HepG2 (cell line): ENCODE measurements around the gene TOP2B. TPM values are rescaled to one million over a fixed set of nuclear protein-coding genes. Genes with fewer than 3 reads are reported as not detected.

Experiments used
- EEA1 ChIP-seq: sonication (generic); formaldehyde crosslinking; IDR thresholded peaks from 2 replicates; pipeline ENCODE4 v1.5.1; 2020; ENCODE audit warnings: mild to moderate bottlenecking, missing genetic modification reagents, borderline replicate concordance
- KDM5B ChIP-seq: sonication (generic); formaldehyde crosslinking; IDR thresholded peaks from 2 replicates; pipeline ENCODE4 v1.4.0; 2020; ENCODE audit warnings: missing genetic modification reagents, mild to moderate bottlenecking, borderline replicate concordance
- RFXANK ChIP-seq: IDR thresholded peaks from 2 replicates; pipeline ENCODE4 v1.6.1; 2016
- YEATS4 ChIP-seq: sonication (generic); formaldehyde crosslinking; IDR thresholded peaks from 2 replicates; pipeline ENCODE4 v1.4.0; 2020; ENCODE audit warnings: missing genetic modification reagents, borderline replicate concordance
- ZNF136 ChIP-seq: sonication (generic); formaldehyde crosslinking; IDR thresholded peaks from 2 replicates; pipeline ENCODE4 v1.8.1; 2022; ENCODE audit warnings: low read depth, mild to moderate bottlenecking, moderate library complexity, missing genetic modification reagents
- polyA plus RNA-seq, 8 experiments: library from polyadenylated mRNA; depleted of rRNA in 3 of 8; stranded (reverse) in 7 of 8; unstranded in 1 of 8; fragments of >200 nt; fragmentation: Illumina TruSeq in 4 of 8; extraction: Trizol in 4 of 8; gene quantifications; 2 replicates each; pipeline versions ENCODE4 v1.2.1 to v1.2.3, GENCODE V29; 2011 to 2016; ENCODE audit warnings: low read depth in 4 of 8, missing spikeins in 1 of 8, mixed read lengths in 1 of 8; ENCODE audit not compliant: insufficient read depth in 1 of 8
- total RNA-seq, 5 experiments: library from RNA; depleted of rRNA; stranded (reverse); fragments of >200 nt; fragmentation: Illumina TruSeq; extraction: Trizol; gene quantifications; 2 replicates each; pipeline ENCODE4 v1.2.3, GENCODE V29; 2016; ENCODE audit warnings: low read depth in 1 of 5
- TF ChIP-seq, protein P1 (sequence below): sonication (generic); formaldehyde crosslinking; IDR thresholded peaks from 2 replicates; pipeline ENCODE4 v1.5.1; 2020; ENCODE audit warnings: mild to moderate bottlenecking, missing genetic modification reagents, moderate library complexity
- TF ChIP-seq, protein P2 (sequence below), 2 experiments: fragments of 450-650 bp in 1 of 2; sonication (generic) in 1 of 2; formaldehyde crosslinking in 1 of 2; IDR thresholded peaks; 2 replicates each; pipeline versions ENCODE4 v1.6.1 to v1.8.0; 2016 to 2022; ENCODE audit warnings: antibody characterized with exemption in 1 of 2, mild to moderate bottlenecking in 1 of 2, missing genetic modification reagents in 1 of 2
- TF ChIP-seq, protein P3 (sequence below): IDR thresholded peaks from 2 replicates; pipeline ENCODE4 v1.6.1; 2016; ENCODE audit warnings: missing compliant biosample characterization, missing genetic modification reagents, borderline replicate concordance
- TF ChIP-seq, protein P4 (sequence below): sonication (generic); formaldehyde crosslinking; IDR thresholded peaks from 2 replicates; pipeline ENCODE4 v1.5.1; 2020; ENCODE audit warnings: mild to moderate bottlenecking, missing genetic modification reagents, moderate library complexity

Gene TOP2B
- total and polyA plus RNA-seq, 2 of the 13 experiments (the other 11 are each of a cell fraction or from before 2014, with no cell fraction given) = 27.6 to 88.1 TPM

- TF ChIP-seq, protein P1, sequence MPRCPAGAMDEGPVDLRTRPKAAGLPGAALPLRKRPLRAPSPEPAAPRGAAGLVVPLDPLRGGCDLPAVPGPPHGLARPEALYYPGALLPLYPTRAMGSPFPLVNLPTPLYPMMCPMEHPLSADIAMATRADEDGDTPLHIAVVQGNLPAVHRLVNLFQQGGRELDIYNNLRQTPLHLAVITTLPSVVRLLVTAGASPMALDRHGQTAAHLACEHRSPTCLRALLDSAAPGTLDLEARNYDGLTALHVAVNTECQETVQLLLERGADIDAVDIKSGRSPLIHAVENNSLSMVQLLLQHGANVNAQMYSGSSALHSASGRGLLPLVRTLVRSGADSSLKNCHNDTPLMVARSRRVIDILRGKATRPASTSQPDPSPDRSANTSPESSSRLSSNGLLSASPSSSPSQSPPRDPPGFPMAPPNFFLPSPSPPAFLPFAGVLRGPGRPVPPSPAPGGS = no peak
- TF ChIP-seq KDM5B (CRISPR knock-in tag) (0 out of 2 replicates have a peak, but pooled peaks have one; percentile 47), YEATS4 (peak; percentile 50; the same call in 1 of the 2 replicates), ZNF136 (CRISPR knock-in tag) (no peak; the same call in 1 of the 2 replicates), RFXANK (CRISPR knock-in tag) (no peak), EEA1 (CRISPR knock-in tag) (0 out of 2 replicates have a peak, but pooled peaks have one; percentile 35)
- TF ChIP-seq, protein P2, sequence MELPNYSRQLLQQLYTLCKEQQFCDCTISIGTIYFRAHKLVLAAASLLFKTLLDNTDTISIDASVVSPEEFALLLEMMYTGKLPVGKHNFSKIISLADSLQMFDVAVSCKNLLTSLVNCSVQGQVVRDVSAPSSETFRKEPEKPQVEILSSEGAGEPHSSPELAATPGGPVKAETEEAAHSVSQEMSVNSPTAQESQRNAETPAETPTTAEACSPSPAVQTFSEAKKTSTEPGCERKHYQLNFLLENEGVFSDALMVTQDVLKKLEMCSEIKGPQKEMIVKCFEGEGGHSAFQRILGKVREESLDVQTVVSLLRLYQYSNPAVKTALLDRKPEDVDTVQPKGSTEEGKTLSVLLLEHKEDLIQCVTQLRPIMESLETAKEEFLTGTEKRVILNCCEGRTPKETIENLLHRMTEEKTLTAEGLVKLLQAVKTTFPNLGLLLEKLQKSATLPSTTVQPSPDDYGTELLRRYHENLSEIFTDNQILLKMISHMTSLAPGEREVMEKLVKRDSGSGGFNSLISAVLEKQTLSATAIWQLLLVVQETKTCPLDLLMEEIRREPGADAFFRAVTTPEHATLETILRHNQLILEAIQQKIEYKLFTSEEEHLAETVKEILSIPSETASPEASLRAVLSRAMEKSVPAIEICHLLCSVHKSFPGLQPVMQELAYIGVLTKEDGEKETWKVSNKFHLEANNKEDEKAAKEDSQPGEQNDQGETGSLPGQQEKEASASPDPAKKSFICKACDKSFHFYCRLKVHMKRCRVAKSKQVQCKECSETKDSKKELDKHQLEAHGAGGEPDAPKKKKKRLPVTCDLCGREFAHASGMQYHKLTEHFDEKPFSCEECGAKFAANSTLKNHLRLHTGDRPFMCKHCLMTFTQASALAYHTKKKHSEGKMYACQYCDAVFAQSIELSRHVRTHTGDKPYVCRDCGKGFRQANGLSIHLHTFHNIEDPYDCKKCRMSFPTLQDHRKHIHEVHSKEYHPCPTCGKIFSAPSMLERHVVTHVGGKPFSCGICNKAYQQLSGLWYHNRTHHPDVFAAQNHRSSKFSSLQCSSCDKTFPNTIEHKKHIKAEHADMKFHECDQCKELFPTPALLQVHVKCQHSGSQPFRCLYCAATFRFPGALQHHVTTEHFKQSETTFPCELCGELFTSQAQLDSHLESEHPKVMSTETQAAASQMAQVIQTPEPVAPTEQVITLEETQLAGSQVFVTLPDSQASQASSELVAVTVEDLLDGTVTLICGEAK (IDR thresholded peaks at IDR 0.05) = no peak
- TF ChIP-seq, protein P2 (CRISPR knock-in tag; IDR thresholded peaks at IDR 0.05) = no peak
- TF ChIP-seq, protein P3, sequence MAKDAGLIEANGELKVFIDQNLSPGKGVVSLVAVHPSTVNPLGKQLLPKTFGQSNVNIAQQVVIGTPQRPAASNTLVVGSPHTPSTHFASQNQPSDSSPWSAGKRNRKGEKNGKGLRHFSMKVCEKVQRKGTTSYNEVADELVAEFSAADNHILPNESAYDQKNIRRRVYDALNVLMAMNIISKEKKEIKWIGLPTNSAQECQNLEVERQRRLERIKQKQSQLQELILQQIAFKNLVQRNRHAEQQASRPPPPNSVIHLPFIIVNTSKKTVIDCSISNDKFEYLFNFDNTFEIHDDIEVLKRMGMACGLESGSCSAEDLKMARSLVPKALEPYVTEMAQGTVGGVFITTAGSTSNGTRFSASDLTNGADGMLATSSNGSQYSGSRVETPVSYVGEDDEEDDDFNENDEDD (CRISPR knock-in tag) = no peak
- TF ChIP-seq, protein P4, sequence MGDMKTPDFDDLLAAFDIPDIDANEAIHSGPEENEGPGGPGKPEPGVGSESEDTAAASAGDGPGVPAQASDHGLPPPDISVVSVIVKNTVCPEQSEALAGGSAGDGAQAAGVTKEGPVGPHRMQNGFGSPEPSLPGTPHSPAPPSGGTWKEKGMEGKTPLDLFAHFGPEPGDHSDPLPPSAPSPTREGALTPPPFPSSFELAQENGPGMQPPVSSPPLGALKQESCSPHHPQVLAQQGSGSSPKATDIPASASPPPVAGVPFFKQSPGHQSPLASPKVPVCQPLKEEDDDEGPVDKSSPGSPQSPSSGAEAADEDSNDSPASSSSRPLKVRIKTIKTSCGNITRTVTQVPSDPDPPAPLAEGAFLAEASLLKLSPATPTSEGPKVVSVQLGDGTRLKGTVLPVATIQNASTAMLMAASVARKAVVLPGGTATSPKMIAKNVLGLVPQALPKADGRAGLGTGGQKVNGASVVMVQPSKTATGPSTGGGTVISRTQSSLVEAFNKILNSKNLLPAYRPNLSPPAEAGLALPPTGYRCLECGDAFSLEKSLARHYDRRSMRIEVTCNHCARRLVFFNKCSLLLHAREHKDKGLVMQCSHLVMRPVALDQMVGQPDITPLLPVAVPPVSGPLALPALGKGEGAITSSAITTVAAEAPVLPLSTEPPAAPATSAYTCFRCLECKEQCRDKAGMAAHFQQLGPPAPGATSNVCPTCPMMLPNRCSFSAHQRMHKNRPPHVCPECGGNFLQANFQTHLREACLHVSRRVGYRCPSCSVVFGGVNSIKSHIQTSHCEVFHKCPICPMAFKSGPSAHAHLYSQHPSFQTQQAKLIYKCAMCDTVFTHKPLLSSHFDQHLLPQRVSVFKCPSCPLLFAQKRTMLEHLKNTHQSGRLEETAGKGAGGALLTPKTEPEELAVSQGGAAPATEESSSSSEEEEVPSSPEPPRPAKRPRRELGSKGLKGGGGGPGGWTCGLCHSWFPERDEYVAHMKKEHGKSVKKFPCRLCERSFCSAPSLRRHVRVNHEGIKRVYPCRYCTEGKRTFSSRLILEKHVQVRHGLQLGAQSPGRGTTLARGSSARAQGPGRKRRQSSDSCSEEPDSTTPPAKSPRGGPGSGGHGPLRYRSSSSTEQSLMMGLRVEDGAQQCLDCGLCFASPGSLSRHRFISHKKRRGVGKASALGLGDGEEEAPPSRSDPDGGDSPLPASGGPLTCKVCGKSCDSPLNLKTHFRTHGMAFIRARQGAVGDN (CRISPR knock-in tag) = peak; percentile 78
Measured at GRCh38 chr3:25663869-25664811, 567 bp downstream of the TOP2B start (continued).
